Right ventricle myocardium inferior (tissue), 1 donor: ENCODE results near the gene MAPT. TPM values are rescaled to one million over a fixed set of nuclear protein-coding genes. Genes with fewer than 3 reads are reported as not detected.
A peak's percentile ranks its signal among the peaks of the same experiment; 100 is the strongest.
"Not testable (repeated sequence)": the region's sequence is repeated elsewhere in the genome, so short reads cannot be mapped to it uniquely, and the experiment has no call there.

Experiments used
- ATAC-seq: fragments of 200-7000 bp; cut with Tn5 transposase; one replicate; pipeline ENCODE4 v1.9.1; 2020; ENCODE audit warnings: mild to moderate bottlenecking, moderate library complexity
- DNase-seq: peaks from one replicate; pipeline ENCODE4 v3.0.0; 2021; ENCODE audit errors: missing footprints
- intact Hi-C: fragments of 100-400 bp; cut with DNase I; formaldehyde crosslinking; loops from one replicate; pipeline ENCODE4 v1.11.0; 2022
- total RNA-seq: library from RNA; stranded (reverse); fragmentation: NEBNext Ultra II Directional; extraction: Animal tissue kit (Norgen Biotek cat#: 25700); gene quantifications from one replicate; pipeline ENCODE4 v1.2.1, GENCODE V29; 2021
- donor health status: DM: no; HTN: yes; CAD: no; lungs with severe emphysema.

The MAPT gene
- total RNA-seq, 1 donor from 2014 or later, result 39.3 TPM

- DNase-seq (no peak), ATAC-seq (no peak)
- intact Hi-C loops, result loop anchor here (2.0 kb wide), 1 partner anchor 55 kb away; no protein-coding TSS in a partner anchor
These were observed 681 bp upstream of the MAPT start for GRCh38 chr17:45893725-45894021.

- ATAC-seq (no peak), DNase-seq (no peak)
- intact Hi-C loops, result loop anchor here (2.0 kb wide), 1 partner anchor 53 kb away; no protein-coding TSS in a partner anchor
These were observed 1.1 kb downstream of the MAPT start for GRCh38 chr17:45895304-45895968.

- ATAC-seq, result no peak
- no peak for DNase-seq
- intact Hi-C loops, result loop anchor here (2.0 kb wide), 1 partner anchor 53 kb away; no protein-coding TSS in a partner anchor
These were observed 1.8 kb downstream of the MAPT start for GRCh38 chr17:45895969-45896785.

- no peak for DNase-seq
- no peak for ATAC-seq
- intact Hi-C loops, result no loop called here
These were observed 2.7 kb downstream of the MAPT start for GRCh38 chr17:45896803-45897693.

GRCh38 chr17:45900136-45900535 lies 5.8 kb downstream of the MAPT start:
- no peak for DNase-seq
- intact Hi-C loops, result no loop called here

GRCh38 chr17:45900723-45901415 lies 6.5 kb downstream of the MAPT start:
- no peak for DNase-seq
- intact Hi-C loops, result no loop called here
- ATAC-seq, result no peak

More at GRCh38 chr17:45900136-45900535, 5.8 kb downstream of the MAPT start:
- ATAC-seq, result no peak

- intact Hi-C loops, result no loop called here
- DNase-seq, result no peak
- ATAC-seq, result peak; percentile 53
These were observed 8.6 kb downstream of the MAPT start for GRCh38 chr17:45902892-45903346.

- ATAC-seq, result no peak
- intact Hi-C loops, result no loop called here
- DNase-seq, result no peak
These were observed 10.5 kb downstream of the MAPT start for GRCh38 chr17:45904866-45905265.

GRCh38 chr17:45905814-45906213 lies 11.5 kb downstream of the MAPT start:
- ATAC-seq (no peak), DNase-seq (no peak)
- intact Hi-C loops, result no loop called here

- intact Hi-C loops, result no loop called here
- ATAC-seq (no peak), DNase-seq (no peak)
These were observed 11.9 kb downstream of the MAPT start for GRCh38 chr17:45906237-45906636.

- DNase-seq (no peak), ATAC-seq (no peak)
- intact Hi-C loops, result no loop called here
These were observed 12.7 kb downstream of the MAPT start for GRCh38 chr17:45906927-45907622.

- ATAC-seq, result no peak
- intact Hi-C loops, result no loop called here
- no peak for DNase-seq
These were observed 13.5 kb downstream of the MAPT start for GRCh38 chr17:45907750-45908395.

- ATAC-seq, result no peak
- intact Hi-C loops, result no loop called here
- DNase-seq, result no peak
These were observed 14.1 kb downstream of the MAPT start for GRCh38 chr17:45908460-45908859.

- intact Hi-C loops, result no loop called here
- DNase-seq (no peak), ATAC-seq (no peak)
These were observed 14.6 kb downstream of the MAPT start for GRCh38 chr17:45908935-45909334.

GRCh38 chr17:45910667-45911066 lies 16.3 kb downstream of the MAPT start:
- intact Hi-C loops, result no loop called here
- DNase-seq, result no peak
- ATAC-seq, result no peak

- DNase-seq, result no peak
- ATAC-seq, result no peak
- intact Hi-C loops, result no loop called here
These were observed 18.0 kb downstream of the MAPT start for GRCh38 chr17:45912319-45912718.

- intact Hi-C loops, DNase-seq, ATAC-seq: not testable (repeated sequence)
These were observed 18.7 kb downstream of the MAPT start for GRCh38 chr17:45913030-45913429.
